Measurements from ENCODE around the gene RASA2.

Gene RASA2

DNA sequence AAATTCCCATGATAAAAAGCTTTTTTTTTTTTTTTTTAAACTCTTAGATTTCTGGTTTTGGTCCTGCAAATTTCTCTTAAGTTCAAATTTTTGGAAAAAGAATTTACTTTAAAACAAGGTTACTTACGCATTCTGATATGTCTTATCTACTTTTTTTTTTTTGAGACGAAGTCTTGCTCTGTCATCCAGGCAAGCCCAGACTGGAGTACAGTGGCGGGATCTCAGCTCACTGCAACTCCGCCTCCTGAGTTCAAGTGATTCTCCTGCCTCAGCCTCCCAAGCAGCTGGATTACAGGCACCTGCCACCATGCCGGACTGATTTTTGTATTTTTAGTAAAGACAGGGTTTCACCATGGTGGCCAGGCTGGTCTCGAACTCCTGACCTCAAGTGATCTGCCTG is 83.2 kb downstream of the RASA2 start:
- no peaks in the 10 kb centered on the region for H3K4me1 Mint-ChIP-seq (ENCODE audit: low read depth)
- no peak overlapping the region for H3K27ac Mint-ChIP-seq
- H3K36me3 Mint-ChIP-seq (ENCODE audit: low read depth) = peaks cover 57% of the 10 kb centered on the region
- intact Hi-C loops (cut with micrococcal nuclease) = no loop called here
- no peak overlapping the region for H3K4me3 Mint-ChIP-seq
- no peaks in the 10 kb centered on the region for H3K9me3 Mint-ChIP-seq
- H3K27me3 Mint-ChIP-seq = no peaks in the 10 kb centered on the region

DNA sequence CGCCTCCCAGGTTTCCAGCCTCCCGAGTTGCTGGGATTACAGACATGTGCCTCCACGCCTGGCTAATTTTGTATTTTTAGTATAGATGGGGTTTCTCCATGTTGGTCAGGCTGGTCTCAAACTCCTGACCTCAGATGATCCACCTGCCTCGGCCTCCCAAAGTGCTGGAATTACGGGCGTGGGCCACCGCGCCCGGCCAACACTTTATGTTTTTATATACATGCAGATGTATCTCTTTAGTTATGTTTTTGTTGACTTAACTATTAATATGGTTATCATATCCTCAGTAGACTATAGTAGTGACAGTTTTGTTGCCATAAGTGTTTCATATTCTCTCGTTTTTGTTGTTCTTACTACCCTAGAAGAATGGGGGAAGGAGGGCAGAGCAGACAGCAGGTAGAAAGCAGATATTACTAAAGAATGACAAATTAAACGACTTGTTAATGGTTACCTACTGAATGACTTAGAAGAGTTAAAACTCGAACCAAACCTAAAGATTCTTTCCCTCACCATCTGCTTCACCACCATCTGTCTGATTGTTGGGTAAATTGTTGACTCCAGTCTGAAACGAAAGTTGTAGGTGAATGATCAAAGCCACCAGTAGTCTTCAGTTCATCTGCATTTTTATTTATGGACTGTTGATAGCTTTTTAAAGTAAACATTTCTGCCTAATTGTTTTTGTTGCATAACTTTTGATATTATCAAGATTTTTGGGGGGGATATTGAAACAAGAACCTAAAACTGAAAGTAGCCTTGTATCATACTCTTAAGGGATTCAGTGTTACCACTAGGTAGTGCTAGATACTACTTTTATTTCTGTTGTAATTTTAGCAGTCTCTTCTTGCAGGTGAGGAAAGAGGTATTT is 89.3 kb downstream of the RASA2 start:
- Mint-ChIP-seq H3K36me3 (ENCODE audit: low read depth) (peaks cover 54% of the 10 kb centered on the region), H3K27ac (no peak overlapping the region), H3K4me1 (ENCODE audit: low read depth) (peaks cover 5% of the 10 kb centered on the region), H3K9me3 (no peaks in the 10 kb centered on the region), H3K27me3 (no peaks in the 10 kb centered on the region), H3K4me3 (no peak overlapping the region)
- intact Hi-C loops (cut with micrococcal nuclease) = loop anchor here (5.0 kb wide), 2 partner anchors 66 to 336 kb away; no protein-coding TSS in a partner anchor

GRCh38 chr3:141576744-141577052 is 89.9 kb downstream of the RASA2 start:
- no peaks in the 10 kb centered on the region for H3K9me3 Mint-ChIP-seq
- H3K27ac Mint-ChIP-seq = no peak overlapping the region
- H3K4me3 Mint-ChIP-seq = no peak overlapping the region
- peaks cover 54% of the 10 kb centered on the region for H3K36me3 Mint-ChIP-seq (ENCODE audit: low read depth)
- intact Hi-C loops (cut with micrococcal nuclease) = loop anchor here (5.0 kb wide), 2 partner anchors 66 to 336 kb away; no protein-coding TSS in a partner anchor
- no peaks in the 10 kb centered on the region for H3K27me3 Mint-ChIP-seq
- peaks cover 5% of the 10 kb centered on the region for H3K4me1 Mint-ChIP-seq (ENCODE audit: low read depth)

- Mint-ChIP-seq H3K27me3 (no peaks in the 10 kb centered on the region), H3K4me3 (no peak overlapping the region), H3K36me3 (ENCODE audit: low read depth) (peaks cover 54% of the 10 kb centered on the region), H3K9me3 (no peaks in the 10 kb centered on the region), H3K4me1 (ENCODE audit: low read depth) (peaks cover 5% of the 10 kb centered on the region), H3K27ac (no peak overlapping the region)
- intact Hi-C loops (cut with micrococcal nuclease) = loop anchor here (5.0 kb wide), 2 partner anchors 64 to 334 kb away; no protein-coding TSS in a partner anchor
Observed at GRCh38 chr3:141578202-141578973, 91.6 kb downstream of the RASA2 start.

- Mint-ChIP-seq H3K27me3 (no peaks in the 10 kb centered on the region), H3K9me3 (peaks cover 14% of the 10 kb centered on the region), H3K4me3 (no peak overlapping the region), H3K4me1 (ENCODE audit: low read depth) (peaks cover 20% of the 10 kb centered on the region), H3K27ac (no peak overlapping the region), H3K36me3 (ENCODE audit: low read depth) (peaks cover 79% of the 10 kb centered on the region)
- intact Hi-C loops (cut with micrococcal nuclease) = loop anchor here (5.0 kb wide), 1 partner anchor 143 kb away; the partner anchor contains the start of gene RNF7
Observed at GRCh38 chr3:141594357-141594756, 107.5 kb downstream of the RASA2 start.

GRCh38 chr3:141597931-141598330 is 111.1 kb downstream of the RASA2 start:
- Mint-ChIP-seq H3K27ac (no peak overlapping the region), H3K27me3 (no peaks in the 10 kb centered on the region), H3K4me1 (ENCODE audit: low read depth) (peaks cover 4% of the 10 kb centered on the region), H3K4me3 (no peak overlapping the region), H3K9me3 (peaks cover 28% of the 10 kb centered on the region), H3K36me3 (ENCODE audit: low read depth) (peaks cover 90% of the 10 kb centered on the region)
- intact Hi-C loops (cut with micrococcal nuclease) = no loop called here

DNA sequence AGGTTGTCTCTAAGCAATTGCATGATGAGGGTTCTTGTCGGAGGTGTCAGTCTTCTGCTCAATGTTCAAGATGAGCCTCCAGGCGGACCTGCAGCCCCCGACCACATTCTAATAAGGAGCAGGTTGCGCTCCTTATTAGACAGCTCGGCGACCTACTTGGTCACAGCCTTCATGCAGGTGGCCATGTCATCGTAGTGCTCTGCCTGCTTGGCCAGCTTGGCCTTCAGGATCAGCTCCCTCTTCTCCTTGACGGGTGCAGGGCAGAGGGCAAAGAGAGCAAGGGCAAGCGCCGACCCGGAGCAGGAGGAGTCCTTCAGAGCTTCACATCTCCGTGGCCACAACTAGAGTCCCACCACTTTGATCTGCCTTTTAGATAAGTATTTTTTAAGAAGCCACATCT is 113.5 kb downstream of the RASA2 start:
- H3K27ac Mint-ChIP-seq = no peak overlapping the region
- no peak overlapping the region for H3K4me3 Mint-ChIP-seq
- intact Hi-C loops (cut with micrococcal nuclease) = no loop called here
- peaks cover 14% of the 10 kb centered on the region for H3K9me3 Mint-ChIP-seq
- H3K27me3 Mint-ChIP-seq = no peaks in the 10 kb centered on the region
- no peaks in the 10 kb centered on the region for H3K4me1 Mint-ChIP-seq (ENCODE audit: low read depth)
- H3K36me3 Mint-ChIP-seq (ENCODE audit: low read depth) = peaks cover 77% of the 10 kb centered on the region

- H3K4me3 Mint-ChIP-seq = no peak overlapping the region
- no peak overlapping the region for H3K27ac Mint-ChIP-seq
- H3K27me3 Mint-ChIP-seq = no peaks in the 10 kb centered on the region
- H3K36me3 Mint-ChIP-seq (ENCODE audit: low read depth) = peaks cover 63% of the 10 kb centered on the region
- H3K4me1 Mint-ChIP-seq (ENCODE audit: low read depth) = no peaks in the 10 kb centered on the region
- intact Hi-C loops (cut with micrococcal nuclease) = no loop called here
- peaks cover 14% of the 10 kb centered on the region for H3K9me3 Mint-ChIP-seq
Observed at GRCh38 chr3:141602706-141603105, 115.9 kb downstream of the RASA2 start.

DNA sequence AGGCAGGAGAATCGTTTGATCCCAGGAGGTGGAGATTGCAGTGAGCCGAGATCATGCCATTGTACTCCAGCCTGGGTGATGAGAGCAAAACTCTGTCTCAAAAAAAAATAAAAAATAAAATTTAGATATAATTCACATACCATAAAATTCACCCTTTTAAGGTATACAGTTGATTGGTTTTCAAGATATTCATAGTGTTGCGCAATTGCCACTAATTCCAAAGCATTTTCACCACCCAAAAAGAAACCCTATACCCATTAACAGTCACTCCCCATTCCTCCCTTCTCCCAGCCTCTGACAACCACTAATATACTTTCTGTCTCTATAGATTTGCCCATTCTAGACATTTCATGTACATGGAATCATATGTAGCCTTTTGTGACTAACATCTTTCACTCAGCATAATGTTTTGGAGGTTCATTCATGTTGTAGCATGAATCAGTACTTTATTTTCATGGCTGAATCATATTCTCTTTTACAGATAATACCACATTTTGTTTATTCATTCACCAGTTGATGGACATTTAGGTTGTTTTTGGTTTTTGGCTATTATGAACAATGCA is 116.7 kb downstream of the RASA2 start:
- intact Hi-C loops (cut with micrococcal nuclease) = no loop called here
- H3K27ac Mint-ChIP-seq = no peak overlapping the region
- peaks cover 14% of the 10 kb centered on the region for H3K9me3 Mint-ChIP-seq
- no peaks in the 10 kb centered on the region for H3K27me3 Mint-ChIP-seq
- H3K4me1 Mint-ChIP-seq (ENCODE audit: low read depth) = no peaks in the 10 kb centered on the region
- H3K4me3 Mint-ChIP-seq = no peak overlapping the region
- peaks cover 69% of the 10 kb centered on the region for H3K36me3 Mint-ChIP-seq (ENCODE audit: low read depth)

DNA sequence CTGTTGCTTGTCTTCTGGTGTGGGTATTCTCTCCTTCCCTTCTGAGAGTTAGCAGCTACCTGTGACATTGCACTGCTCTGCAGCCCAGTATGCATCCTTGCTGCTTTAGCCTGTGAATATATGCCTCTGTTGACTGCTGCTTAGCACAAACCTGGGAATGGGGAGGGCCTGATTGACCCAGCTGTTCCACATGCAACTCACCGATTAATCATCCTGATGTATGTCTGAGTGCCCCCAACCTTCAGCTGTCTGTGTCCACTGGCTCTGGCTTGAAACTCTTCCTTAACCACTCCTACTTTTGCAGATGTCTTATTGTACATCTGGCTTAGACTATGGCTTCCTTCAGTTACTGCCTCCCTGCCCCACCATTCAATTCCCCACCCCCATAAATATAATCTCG is 119.1 kb downstream of the RASA2 start:
- Mint-ChIP-seq H3K9me3 (peaks cover 2% of the 10 kb centered on the region), H3K4me1 (ENCODE audit: low read depth) (no peaks in the 10 kb centered on the region), H3K27me3 (no peaks in the 10 kb centered on the region), H3K4me3 (no peak overlapping the region), H3K27ac (no peak overlapping the region), H3K36me3 (ENCODE audit: low read depth) (peaks cover 63% of the 10 kb centered on the region)
- intact Hi-C loops (cut with micrococcal nuclease) = no loop called here

- no peak overlapping the region for H3K27ac Mint-ChIP-seq
Observed at GRCh38 chr3:141608438-141608837, 121.6 kb downstream of the RASA2 start.

GRCh38 chr3:141610939-141611338 is 124.1 kb downstream of the RASA2 start:
- Mint-ChIP-seq H3K27me3 (no peaks in the 10 kb centered on the region), H3K27ac (no peak overlapping the region), H3K36me3 (ENCODE audit: low read depth) (peaks cover 54% of the 10 kb centered on the region), H3K9me3 (no peaks in the 10 kb centered on the region), H3K4me1 (ENCODE audit: low read depth) (no peaks in the 10 kb centered on the region), H3K4me3 (no peak overlapping the region)
- intact Hi-C loops (cut with micrococcal nuclease) = no loop called here

More at GRCh38 chr3:141608438-141608837, 121.6 kb downstream of the RASA2 start:
- H3K9me3 Mint-ChIP-seq = no peaks in the 10 kb centered on the region
- no peaks in the 10 kb centered on the region for H3K4me1 Mint-ChIP-seq (ENCODE audit: low read depth)
- H3K36me3 Mint-ChIP-seq (ENCODE audit: low read depth) = peaks cover 65% of the 10 kb centered on the region
- intact Hi-C loops (cut with micrococcal nuclease) = no loop called here
- no peaks in the 10 kb centered on the region for H3K27me3 Mint-ChIP-seq
- no peak overlapping the region for H3K4me3 Mint-ChIP-seq

- no peaks in the 10 kb centered on the region for H3K9me3 Mint-ChIP-seq
- peaks cover 21% of the 10 kb centered on the region for H3K36me3 Mint-ChIP-seq (ENCODE audit: low read depth)
- intact Hi-C loops (cut with micrococcal nuclease) = no loop called here
- no peak overlapping the region for H3K4me3 Mint-ChIP-seq
- H3K27ac Mint-ChIP-seq = no peak overlapping the region
- no peaks in the 10 kb centered on the region for H3K27me3 Mint-ChIP-seq
- H3K4me1 Mint-ChIP-seq (ENCODE audit: low read depth) = no peaks in the 10 kb centered on the region
Observed at GRCh38 chr3:141618103-141618910, 131.5 kb downstream of the RASA2 start.

Data from dendritic cell treated with granulocyte-macrophage colony-stimulating factor and Interleukin-4, amounts not matched to agents 40 ng/mL and 50 ng/mL, for 4 days (primary cell).